ENCODE measurements around the gene TENT4A. TPM values are rescaled to one million over a fixed set of nuclear protein-coding genes. Genes with fewer than 3 reads are reported as not detected.

The TENT4A gene
- total and polyA plus RNA-seq, 10 donors: 7.1 to 44.8 (median 33.0) TPM

DNA sequence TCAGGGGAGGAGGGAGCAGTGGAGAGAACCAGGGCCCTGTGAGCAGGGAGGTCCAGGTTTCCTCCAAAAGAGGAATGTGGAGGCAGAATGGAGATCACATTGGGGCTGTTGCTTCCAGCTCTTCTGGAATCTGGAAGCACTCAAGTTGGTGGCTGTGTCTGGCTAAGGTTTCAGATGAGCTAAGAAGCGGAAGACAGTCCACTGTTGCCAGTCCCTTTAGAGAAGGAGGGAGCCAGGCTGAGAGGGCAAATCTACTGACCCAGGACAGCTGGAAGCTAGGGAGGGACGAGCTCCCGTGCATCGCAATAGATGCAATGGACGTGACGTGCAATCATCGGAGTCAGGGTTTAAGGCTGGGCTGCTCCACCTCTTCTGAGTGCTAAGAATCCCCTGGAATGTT is 71.2 kb downstream of the TENT4A start:
- H3K36me3 ChIP-seq: no peaks in the 10 kb centered on the region
- H3K27ac ChIP-seq: no peak overlapping the region
- no peak overlapping the region for H3K4me3 ChIP-seq
- H3K4me1 ChIP-seq: peaks cover 0 to 7% (median 0%) of the 10 kb centered on the region in 6 donors
- peaks cover 0 to 3% (median 0%) of the 10 kb centered on the region in 7 donors for H3K27me3 ChIP-seq (replicated peaks in 1 of 7)
- TF ChIP-seq, protein P1, sequence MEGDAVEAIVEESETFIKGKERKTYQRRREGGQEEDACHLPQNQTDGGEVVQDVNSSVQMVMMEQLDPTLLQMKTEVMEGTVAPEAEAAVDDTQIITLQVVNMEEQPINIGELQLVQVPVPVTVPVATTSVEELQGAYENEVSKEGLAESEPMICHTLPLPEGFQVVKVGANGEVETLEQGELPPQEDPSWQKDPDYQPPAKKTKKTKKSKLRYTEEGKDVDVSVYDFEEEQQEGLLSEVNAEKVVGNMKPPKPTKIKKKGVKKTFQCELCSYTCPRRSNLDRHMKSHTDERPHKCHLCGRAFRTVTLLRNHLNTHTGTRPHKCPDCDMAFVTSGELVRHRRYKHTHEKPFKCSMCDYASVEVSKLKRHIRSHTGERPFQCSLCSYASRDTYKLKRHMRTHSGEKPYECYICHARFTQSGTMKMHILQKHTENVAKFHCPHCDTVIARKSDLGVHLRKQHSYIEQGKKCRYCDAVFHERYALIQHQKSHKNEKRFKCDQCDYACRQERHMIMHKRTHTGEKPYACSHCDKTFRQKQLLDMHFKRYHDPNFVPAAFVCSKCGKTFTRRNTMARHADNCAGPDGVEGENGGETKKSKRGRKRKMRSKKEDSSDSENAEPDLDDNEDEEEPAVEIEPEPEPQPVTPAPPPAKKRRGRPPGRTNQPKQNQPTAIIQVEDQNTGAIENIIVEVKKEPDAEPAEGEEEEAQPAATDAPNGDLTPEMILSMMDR (IDR thresholded peaks at IDR 0.05 in 8 of 11, conservative IDR thresholded peaks at IDR 0.05 in 3 of 11): no peak
- TF ChIP-seq POLR2A (IDR thresholded peaks at IDR 0.05): no peak
- intact Hi-C loops (cut with DNase I; ENCODE audit: low total_unique reads): no loop called here
- no peak for DNase-seq
- 85 to 90% (median 89%) methylated on average over 7 of the region's 7 CpGs for WGBS, 5 donors
- H3K9me3 ChIP-seq: no peaks in the 10 kb centered on the region

DNA sequence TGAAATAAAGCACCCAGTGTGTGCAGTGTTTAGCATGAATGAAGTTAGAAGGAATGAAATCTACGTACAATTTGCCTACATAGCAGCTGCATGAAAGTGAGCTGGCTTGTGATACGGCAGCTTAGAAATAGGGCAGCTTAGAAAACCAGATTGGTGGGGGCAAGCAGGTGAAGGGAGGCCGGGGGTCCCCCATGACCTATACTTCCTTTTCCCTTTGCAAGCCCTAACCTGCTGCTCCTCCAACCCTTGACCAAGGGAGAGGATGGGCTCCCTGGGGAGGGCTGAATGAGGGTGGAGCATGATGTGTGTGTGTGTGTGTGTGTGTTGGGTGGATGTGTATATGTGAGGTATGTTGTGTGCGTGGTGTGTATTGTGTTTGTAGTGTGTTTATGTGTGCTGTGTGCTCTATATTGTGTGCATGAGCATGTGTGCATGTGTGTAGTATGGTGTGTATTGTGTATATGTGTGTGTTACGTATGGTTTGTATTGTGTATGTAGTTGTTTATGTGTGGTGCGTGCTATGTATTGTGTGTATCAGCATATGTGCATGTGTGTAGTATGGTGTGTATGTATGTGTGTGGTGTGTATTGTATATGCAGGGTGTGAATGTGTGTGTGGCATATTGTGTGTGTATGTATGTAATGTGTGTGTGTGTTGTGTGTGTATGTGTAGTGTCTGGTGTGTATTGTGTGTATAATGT is 72.1 kb downstream of the TENT4A start:
- no peaks in the 10 kb centered on the region for H3K36me3 ChIP-seq
- no peak overlapping the region for H3K4me3 ChIP-seq
- peaks cover 0 to 8% (median 0%) of the 10 kb centered on the region in 6 donors for H3K4me1 ChIP-seq
- intact Hi-C loops (cut with DNase I; ENCODE audit: low total_unique reads): no loop called here
- H3K27me3 ChIP-seq (replicated peaks in 1 of 7): peaks cover 0 to 3% (median 0%) of the 10 kb centered on the region in 7 donors
- H3K9me3 ChIP-seq: no peaks in the 10 kb centered on the region
- WGBS, 5 donors: 83 to 89% (median 87%) methylated on average over 6 of the region's 6 CpGs
- no peak for DNase-seq
- no peak overlapping the region for H3K27ac ChIP-seq
- no peak for TF ChIP-seq POLR2AphosphoS5 (IDR thresholded peaks at IDR 0.05)
- TF ChIP-seq, protein P1 (IDR thresholded peaks at IDR 0.05 in 8 of 11, conservative IDR thresholded peaks at IDR 0.05 in 3 of 11): no peak
- no peak for TF ChIP-seq POLR2A (IDR thresholded peaks at IDR 0.05)

DNA sequence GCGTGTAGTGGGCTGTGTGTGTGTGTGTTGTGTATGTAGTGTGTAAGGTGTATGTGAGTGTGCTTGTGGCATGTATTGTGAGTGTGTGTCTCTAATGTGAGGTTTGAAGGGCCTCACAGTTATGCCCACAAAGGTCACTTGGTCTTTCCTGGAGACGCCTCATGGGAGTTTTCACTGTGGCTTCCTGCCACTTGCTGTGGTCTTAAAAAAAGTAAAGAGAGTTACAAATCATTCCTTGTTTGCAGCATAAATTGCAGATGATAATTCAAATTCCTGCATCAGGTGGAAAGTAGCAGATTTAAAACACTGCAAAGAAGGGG is 72.6 kb downstream of the TENT4A start:
- H3K4me1 ChIP-seq: peaks cover 0 to 8% (median 0%) of the 10 kb centered on the region in 6 donors
- no peaks in the 10 kb centered on the region for H3K36me3 ChIP-seq
- no peak overlapping the region for H3K27ac ChIP-seq
- no peak overlapping the region for H3K4me3 ChIP-seq
- H3K9me3 ChIP-seq: no peaks in the 10 kb centered on the region
- intact Hi-C loops (cut with DNase I; ENCODE audit: low total_unique reads): no loop called here
- WGBS, 5 donors: 56 to 71% (median 60%) methylated on average over 2 of the region's 2 CpGs
- peaks cover 0 to 3% (median 0%) of the 10 kb centered on the region in 7 donors for H3K27me3 ChIP-seq (replicated peaks in 1 of 7)
- no peak for DNase-seq
- TF ChIP-seq, protein P1 (IDR thresholded peaks at IDR 0.05 in 8 of 11, conservative IDR thresholded peaks at IDR 0.05 in 3 of 11): no peak
- TF ChIP-seq POLR2AphosphoS5 (IDR thresholded peaks at IDR 0.05): no peak
- TF ChIP-seq POLR2A (IDR thresholded peaks at IDR 0.05): no peak

DNA sequence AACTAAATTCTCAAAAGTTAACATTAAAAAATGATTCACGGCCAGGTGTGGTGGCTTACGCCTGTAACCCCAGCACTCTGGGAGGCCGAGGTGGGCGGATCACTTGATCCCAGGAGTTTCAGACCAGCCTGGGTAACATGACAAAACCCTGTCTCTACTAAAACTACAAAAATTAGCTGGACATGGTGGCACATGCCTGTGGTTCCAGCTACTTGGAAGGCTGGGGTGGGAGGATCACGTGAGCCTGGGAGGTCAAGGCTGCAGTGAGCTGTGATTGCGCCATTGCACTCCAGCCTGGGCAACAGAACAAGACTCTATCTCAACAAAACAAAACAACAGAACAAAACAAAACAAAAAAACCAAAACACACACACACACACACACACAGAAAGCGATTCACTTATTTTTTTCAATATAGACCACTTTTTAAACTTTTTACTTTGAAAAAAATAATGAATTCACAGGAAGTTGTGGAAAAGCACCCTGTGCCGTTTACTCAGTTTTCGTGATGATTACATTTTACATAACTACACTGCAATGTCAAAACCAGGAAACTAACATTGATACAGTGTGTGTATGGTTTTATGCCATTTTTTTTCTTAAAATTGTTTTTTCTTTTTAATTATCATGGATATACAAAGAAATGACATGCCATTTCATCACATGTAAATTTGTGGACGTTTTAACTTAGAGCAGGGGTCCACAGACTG is 73.7 kb downstream of the TENT4A start:
- no peak for DNase-seq
- no peaks in the 10 kb centered on the region for H3K36me3 ChIP-seq
- intact Hi-C loops (cut with DNase I; ENCODE audit: low total_unique reads): no loop called here
- TF ChIP-seq POLR2AphosphoS5 (IDR thresholded peaks at IDR 0.05) (no peak), POLR2A (IDR thresholded peaks at IDR 0.05) (no peak)
- TF ChIP-seq, protein P1 (IDR thresholded peaks at IDR 0.05 in 8 of 11, conservative IDR thresholded peaks at IDR 0.05 in 3 of 11): no peak
- WGBS, 5 donors: 61 to 71% (median 67%) methylated on average over 10 of the region's 10 CpGs
- no peaks in the 10 kb centered on the region for H3K9me3 ChIP-seq
- H3K4me3 ChIP-seq: no peak overlapping the region
- peaks cover 0 to 4% (median 0%) of the 10 kb centered on the region in 7 donors for H3K27me3 ChIP-seq (replicated peaks in 1 of 7)
- H3K27ac ChIP-seq: no peak overlapping the region
- H3K4me1 ChIP-seq: peaks cover 0 to 8% (median 0%) of the 10 kb centered on the region in 6 donors
